ENCODE results near the gene LRMDA.

LRMDA gene

GRCh38 chr10:75585294-75585693 lies 153.9 kb downstream of the LRMDA start:
- TF ChIP-seq RAD21 (IDR thresholded peaks at IDR 0.05; ENCODE audit: low read depth) (no peak), CREB1 (IDR thresholded peaks at IDR 0.05; ENCODE audit: low read depth) (no peak), YY1 (IDR thresholded peaks at IDR 0.05; ENCODE audit: low read depth) (no peak), EP300 (IDR thresholded peaks at IDR 0.05; ENCODE audit: borderline replicate concordance) (no peak), NFIC (IDR thresholded peaks at IDR 0.05) (no peak), MAX (IDR thresholded peaks at IDR 0.05) (no peak), TCF12 (IDR thresholded peaks at IDR 0.05; ENCODE audit: low read depth) (no peak), TAF1 (IDR thresholded peaks at IDR 0.05; ENCODE audit: low read depth) (no peak), USF1 (IDR thresholded peaks at IDR 0.05) (no peak), TEAD4 (IDR thresholded peaks at IDR 0.05) (no peak), EGR1 (IDR thresholded peaks at IDR 0.05) (no peak), ZBTB7A (IDR thresholded peaks at IDR 0.05; ENCODE audit: low read depth) (no peak), REST (IDR thresholded peaks at IDR 0.05; ENCODE audit: low read depth) (no peak), CEBPB (IDR thresholded peaks at IDR 0.05) (no peak), FOXM1 (IDR thresholded peaks at IDR 0.05; ENCODE audit: borderline replicate concordance, low read depth) (no peak)

- TF ChIP-seq TCF12 (IDR thresholded peaks at IDR 0.05; ENCODE audit: low read depth), result no peak
- TF ChIP-seq MAX (IDR thresholded peaks at IDR 0.05), result no peak
- TF ChIP-seq RAD21 (IDR thresholded peaks at IDR 0.05; ENCODE audit: low read depth), result no peak
- no peak for TF ChIP-seq EGR1 (IDR thresholded peaks at IDR 0.05)
- TF ChIP-seq NFIC (IDR thresholded peaks at IDR 0.05), result no peak
- TF ChIP-seq CEBPB (IDR thresholded peaks at IDR 0.05), result no peak
- TF ChIP-seq TAF1 (IDR thresholded peaks at IDR 0.05; ENCODE audit: low read depth), result no peak
- TF ChIP-seq YY1 (IDR thresholded peaks at IDR 0.05; ENCODE audit: low read depth), result no peak
- TF ChIP-seq FOXM1 (IDR thresholded peaks at IDR 0.05; ENCODE audit: borderline replicate concordance, low read depth), result no peak
- TF ChIP-seq EP300 (IDR thresholded peaks at IDR 0.05; ENCODE audit: borderline replicate concordance), result no peak
- no peak for TF ChIP-seq CREB1 (IDR thresholded peaks at IDR 0.05; ENCODE audit: low read depth)
- no peak for TF ChIP-seq TEAD4 (IDR thresholded peaks at IDR 0.05)
- no peak for TF ChIP-seq REST (IDR thresholded peaks at IDR 0.05; ENCODE audit: low read depth)
- no peak for TF ChIP-seq ZBTB7A (IDR thresholded peaks at IDR 0.05; ENCODE audit: low read depth)
- TF ChIP-seq USF1 (IDR thresholded peaks at IDR 0.05), result no peak
Measured at GRCh38 chr10:75586814-75587213, 155.4 kb downstream of the LRMDA start.

GRCh38 chr10:75588031-75588430 lies 156.6 kb downstream of the LRMDA start:
- TF ChIP-seq FOXM1 (IDR thresholded peaks at IDR 0.05; ENCODE audit: borderline replicate concordance, low read depth) (no peak), TCF12 (IDR thresholded peaks at IDR 0.05; ENCODE audit: low read depth) (no peak), ZBTB7A (IDR thresholded peaks at IDR 0.05; ENCODE audit: low read depth) (no peak), USF1 (IDR thresholded peaks at IDR 0.05) (no peak), RAD21 (IDR thresholded peaks at IDR 0.05; ENCODE audit: low read depth) (no peak), REST (IDR thresholded peaks at IDR 0.05; ENCODE audit: low read depth) (no peak), YY1 (IDR thresholded peaks at IDR 0.05; ENCODE audit: low read depth) (no peak), TAF1 (IDR thresholded peaks at IDR 0.05; ENCODE audit: low read depth) (no peak), EP300 (IDR thresholded peaks at IDR 0.05; ENCODE audit: borderline replicate concordance) (no peak), EGR1 (IDR thresholded peaks at IDR 0.05) (no peak), TEAD4 (IDR thresholded peaks at IDR 0.05) (no peak), NFIC (IDR thresholded peaks at IDR 0.05) (no peak), CREB1 (IDR thresholded peaks at IDR 0.05; ENCODE audit: low read depth) (no peak), CEBPB (IDR thresholded peaks at IDR 0.05) (no peak)

All from Ishikawa (cell line).